ENCODE data around the gene E2F3.
"Not testable (repeated sequence)": the region's sequence is repeated elsewhere in the genome, so short reads cannot be mapped to it uniquely, and the experiment has no call there.

Gene E2F3

DNA sequence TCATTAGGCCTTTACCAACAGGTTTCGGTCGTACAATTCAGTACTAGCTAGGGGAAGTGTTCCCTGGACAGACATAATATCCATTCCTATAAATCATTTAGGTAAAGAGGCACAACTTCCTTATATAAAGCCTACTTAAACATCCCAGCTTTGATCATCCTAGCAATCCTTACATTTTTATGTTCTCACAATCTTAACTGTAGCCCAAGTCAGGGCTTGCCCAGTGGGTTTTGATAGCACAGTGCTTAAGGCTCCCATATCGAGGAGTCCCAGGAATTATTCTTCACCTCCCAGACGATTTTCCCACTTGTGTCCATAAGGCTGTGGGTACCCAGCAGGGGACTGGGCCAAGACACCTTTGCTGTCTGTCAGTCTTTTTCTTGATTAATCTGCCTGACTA lies 63.2 kb downstream of the E2F3 start:
- DNase-seq: no peak

DNA sequence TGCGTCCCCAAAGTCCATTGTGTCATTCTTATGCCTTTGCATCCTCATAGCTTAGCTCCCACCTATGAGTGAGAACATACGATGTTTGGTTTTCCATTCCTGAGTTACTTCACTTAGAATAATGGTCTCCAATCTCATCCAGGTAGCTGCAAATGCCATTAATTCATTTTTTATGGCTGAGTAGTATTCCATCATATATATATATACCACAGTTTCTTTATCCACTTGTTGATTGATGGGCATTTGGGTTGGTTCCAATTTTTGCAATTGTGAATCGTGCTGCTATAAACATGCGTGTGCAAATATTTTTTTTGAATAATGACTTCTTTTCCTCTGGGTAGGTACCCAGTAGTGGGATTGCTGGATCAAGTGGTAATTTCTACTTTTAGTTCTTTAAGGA lies 63.9 kb downstream of the E2F3 start:
- not testable (repeated sequence) for DNase-seq

DNA sequence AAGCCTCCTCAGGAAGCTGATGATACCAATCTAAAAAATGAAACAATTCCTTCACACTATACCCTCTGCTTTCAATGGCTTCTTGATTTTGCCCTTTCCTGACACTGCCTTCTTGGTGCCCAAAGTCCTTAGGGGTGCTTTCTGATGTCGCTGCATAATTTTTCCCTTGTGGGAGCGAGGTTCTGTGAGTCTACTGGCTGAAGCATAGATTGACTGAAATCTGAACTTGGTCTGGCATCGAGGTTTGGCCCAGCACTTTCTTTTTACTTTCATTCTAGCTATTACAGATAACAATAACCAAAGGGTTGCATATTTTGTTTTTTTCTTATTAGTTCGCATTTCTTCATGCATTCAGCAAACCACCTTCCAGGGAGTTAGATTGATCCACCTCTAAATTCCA lies 65.8 kb downstream of the E2F3 start:
- DNase-seq: no peak

DNA sequence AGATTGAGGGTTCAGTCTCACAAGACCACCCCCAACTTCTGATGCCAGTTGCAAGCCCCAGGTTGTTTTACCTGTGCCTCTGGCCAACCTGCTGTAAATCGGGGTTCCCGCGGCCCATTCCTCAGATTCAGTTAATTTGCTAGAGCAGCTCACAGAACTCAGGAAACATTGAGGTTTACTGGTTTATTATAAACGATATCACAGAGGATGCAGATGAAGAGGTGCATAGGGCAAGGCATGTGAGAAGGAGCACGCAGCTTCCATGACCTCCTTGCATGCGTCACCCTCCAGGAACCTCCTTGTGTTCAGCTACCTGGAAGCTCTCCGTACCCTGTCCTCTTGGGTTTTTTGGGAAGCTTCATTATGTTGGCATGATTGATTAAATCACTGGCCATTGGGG lies 66.5 kb downstream of the E2F3 start:
- DNase-seq: no peak

DNA sequence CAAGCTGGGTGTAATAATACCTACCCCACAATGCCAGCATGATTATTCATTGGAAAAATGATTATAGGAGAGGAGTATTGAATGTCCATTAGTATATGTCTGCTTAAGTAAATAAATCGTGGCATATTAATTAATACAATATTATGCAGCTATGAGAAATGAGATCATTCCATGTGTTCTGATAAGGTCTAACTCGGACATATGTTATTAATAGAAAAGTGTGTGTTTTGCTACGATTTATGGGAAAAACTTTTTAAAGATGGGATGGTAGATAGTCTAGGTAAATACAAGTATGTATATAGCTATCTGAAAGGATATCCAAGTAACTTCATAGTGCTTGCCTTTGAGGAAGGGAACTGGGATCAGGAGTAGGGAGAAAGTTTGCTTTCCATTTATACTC lies 71.1 kb downstream of the E2F3 start:
- no peak for DNase-seq

DNA sequence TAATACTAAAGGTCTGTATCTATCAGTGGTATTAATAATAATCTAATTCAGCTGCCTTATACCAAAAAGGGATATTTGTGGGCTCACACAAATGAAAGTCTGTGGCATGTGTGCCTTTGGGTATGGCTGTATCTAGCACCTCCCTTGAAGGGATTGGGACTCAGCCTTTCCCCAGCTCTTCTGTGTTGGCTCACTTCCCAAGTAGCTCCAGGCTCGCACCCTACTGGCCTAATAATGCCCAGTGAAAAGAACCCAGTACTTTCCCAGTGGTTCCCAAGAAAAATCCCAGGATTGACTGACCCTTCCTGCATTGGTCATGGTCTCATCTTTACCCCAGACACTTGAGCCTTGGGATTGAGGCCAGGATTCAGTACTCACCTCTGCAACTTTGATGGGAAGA lies 71.8 kb downstream of the E2F3 start:
- no peak for DNase-seq

DNA sequence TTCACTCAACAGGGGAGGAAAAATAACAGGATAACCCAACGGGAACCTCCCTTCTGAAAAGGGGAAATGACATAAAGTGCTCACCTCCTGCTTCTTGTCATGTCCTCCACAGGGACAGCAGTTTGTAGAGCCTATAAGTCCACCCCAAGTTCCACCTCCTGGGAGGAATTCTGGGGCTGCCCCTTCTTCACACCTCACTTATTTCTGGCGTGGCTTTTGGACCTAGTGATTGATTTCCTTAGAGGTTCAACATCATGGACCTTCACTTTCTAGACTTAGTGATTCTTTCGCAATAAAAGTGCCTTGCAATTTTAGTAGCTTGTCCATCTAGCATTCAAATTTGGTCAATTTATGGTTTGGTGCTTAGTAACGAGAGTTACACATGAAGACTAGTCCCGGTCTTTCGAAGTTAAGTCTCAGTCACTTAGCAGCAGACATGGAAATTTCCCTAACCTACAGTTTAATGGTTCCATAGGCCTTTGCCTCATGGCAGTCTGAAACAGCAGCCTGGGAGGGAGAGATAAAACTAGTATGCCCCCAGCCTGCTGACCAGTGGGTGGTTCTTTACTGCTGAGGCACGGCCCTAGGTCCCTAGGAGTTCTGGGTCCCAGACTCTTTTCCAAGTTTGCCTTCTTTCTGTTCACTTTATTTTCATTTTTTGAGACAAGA lies 73.3 kb downstream of the E2F3 start:
- DNase-seq: no peak

DNA sequence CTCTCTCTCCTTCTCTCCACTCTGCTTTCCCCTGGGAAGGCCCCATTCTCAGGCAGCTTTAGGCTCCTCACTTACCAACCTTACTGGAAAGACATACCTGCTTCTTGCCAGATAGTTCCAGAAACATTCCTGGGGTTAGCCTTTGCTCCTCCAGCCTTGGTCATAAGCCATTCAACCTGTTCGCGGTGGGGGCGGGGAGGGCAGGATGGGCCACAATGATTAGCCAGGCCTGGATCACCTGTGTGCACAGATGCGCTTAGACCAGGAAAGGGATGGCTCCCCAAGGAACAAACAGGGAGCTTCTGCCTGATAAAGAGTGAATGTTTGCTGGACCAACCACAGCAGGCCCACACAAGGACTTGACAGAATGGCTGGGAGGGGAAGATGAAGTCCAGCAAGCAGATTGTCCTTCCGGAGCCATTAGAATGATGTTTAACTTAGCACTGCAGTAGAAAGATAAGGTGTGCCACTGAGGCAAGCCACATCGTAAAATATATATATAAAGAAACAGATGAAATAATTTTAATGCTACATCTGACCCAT lies 74.9 kb downstream of the E2F3 start:
- DNase-seq: no peak

DNA sequence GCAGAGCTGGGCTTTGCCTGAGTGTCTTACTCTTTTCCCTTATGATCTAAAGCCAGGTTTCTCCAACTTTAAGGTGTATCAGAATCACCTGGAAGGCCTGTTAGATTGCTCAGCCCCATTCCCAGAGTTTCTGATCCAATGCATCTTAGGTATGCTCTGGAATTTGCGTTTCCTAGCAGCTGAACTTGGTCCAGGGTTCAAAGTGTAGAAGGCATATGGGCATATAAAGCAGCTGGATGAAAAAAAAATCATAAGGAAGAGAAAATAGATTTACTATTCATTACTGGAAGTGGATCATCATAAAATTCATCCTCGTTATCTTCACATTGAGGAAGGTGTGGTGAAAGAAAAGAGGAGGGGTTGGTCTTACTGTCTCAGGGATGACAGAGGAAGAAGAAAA lies 75.8 kb downstream of the E2F3 start:
- no peak for DNase-seq

DNA sequence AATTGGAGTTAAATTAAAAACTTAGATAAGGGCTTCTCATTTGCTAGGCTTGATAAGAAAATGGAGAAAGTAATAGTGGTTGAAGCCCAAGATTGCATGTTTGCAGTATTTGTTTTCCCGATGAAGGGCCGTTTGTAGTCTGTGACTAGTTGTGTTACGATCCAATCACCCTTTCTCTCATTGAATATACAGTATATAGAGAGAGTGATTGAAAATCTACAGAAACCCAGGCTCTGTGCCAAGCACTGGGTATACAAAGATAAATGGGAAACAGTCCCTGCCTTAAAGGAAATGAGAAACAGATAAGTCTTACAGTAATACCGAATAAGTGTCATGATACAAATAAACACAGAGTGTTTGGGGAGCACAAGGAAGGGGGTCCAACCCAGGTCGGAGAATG lies 77.4 kb downstream of the E2F3 start:
- DNase-seq: no peak

DNA sequence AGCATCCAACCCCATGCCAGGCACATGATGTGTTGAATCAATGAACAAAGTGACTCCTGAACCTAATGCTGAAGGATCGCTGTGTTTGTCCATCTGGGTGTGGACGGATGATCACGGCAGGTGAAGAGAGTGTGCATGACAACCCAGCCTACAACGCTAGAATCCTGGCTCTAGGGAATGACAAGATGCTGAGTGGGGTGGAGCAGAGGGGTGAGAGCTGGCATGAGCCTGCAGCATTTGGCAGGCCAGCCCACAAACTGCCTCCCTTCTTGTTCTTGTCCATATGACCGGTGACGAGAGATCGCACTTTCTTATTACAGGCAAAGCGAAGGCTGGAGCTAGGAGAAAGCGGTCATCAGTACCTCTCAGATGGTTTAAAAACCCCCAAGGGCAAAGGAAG lies 77.8 kb downstream of the E2F3 start:
- DNase-seq: peak in 13 of 58 donors; percentile 4 to 30 (median 14)

DNA sequence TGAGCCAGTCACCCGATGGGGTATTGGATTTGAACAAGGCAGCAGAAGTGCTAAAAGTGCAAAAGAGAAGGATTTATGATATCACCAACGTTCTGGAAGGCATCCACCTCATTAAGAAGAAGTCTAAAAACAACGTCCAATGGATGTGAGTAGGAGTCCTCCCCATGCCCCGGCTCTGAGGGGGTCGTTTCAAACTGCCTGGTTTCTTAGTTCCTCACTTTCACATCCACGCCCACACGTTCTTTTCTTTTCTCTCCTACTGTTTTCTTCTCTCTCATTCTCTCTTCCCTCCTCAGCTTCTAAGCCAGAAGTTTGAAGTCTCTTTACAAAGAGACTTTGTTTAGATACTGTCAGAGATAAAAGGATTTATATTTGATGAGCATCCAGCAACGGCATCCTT lies 79.6 kb downstream of the E2F3 start:
- DNase-seq: no peak

DNA sequence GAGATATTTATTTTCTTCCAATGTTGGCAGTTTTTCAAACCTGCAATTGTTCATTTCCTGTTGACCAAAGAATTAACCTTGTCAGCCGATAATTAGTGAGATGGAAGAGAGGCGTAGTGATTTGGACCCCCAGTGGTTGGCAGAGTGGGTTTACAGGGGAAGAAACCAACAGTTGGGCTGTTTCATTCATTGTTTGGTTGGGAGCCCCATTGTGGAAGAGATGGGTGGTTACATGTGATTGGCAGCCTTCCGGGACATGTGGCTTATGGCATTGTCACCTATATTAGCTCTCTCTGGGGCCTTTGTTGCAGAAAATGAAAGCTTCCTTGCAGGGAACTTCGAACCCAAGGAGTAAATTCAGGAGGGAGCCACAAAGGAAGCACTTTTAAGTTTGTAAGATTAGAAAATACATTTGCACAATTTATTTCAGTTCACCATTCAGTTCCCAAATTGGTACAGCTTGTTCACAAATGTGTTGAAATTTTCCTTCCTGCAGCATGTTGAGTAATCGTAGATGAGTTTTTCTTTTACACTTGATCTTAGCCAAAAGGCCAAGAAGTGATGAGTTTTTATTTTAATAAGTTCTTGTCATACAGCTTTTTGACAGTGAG lies 82.3 kb downstream of the E2F3 start:
- DNase-seq: peak in 1 of 58 donors; percentile 2

DNA sequence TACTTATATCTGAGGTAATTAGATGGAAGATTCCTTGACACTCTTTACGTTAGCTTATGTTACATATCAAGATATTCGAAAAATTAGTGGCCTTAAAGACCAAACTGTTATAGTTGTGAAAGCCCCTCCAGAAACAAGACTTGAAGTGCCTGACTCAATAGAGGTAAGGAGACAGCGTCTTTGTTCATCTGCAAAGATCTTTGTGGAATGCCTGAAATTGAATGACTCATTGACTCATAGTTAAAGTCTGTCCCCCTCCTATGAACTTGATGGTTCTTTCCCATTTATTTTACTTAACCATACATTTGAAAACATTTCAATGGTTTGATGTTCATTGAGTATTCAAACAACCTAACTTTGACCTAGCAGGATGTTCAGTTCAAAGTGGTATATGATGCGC lies 85.0 kb downstream of the E2F3 start:
- no peak for DNase-seq

DNA sequence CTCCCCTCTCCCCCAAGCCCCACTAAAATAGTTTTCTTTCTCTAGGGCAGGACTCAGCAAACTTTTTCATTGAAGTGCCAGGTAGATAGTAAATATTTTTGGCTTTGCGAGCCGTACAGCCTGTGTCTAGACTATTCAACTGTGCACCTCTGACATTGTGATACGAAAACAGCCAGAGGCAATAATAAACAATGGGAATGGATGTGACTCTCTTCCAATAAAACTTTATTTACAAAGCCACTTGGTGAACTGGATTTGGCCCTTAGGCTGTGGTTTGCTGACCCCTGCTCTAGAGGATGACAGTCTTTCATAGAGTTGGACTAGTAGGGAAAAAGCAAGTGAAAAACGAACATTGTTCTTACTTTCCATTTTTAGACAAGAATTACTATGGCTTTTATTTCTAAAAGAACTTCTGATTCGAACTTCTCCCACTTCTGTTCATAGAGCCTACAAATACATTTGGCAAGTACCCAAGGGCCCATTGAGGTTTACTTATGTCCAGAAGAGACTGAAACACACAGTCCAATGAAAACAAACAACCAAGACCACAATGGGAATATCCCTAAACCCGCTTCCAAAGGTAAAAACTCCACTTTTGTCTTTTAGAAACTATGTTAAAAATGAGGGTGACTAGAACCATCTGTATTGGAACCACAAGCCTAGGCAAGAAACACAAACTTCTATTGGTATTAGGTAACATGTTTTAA lies 86.1 kb downstream of the E2F3 start:
- no peak for DNase-seq

DNA sequence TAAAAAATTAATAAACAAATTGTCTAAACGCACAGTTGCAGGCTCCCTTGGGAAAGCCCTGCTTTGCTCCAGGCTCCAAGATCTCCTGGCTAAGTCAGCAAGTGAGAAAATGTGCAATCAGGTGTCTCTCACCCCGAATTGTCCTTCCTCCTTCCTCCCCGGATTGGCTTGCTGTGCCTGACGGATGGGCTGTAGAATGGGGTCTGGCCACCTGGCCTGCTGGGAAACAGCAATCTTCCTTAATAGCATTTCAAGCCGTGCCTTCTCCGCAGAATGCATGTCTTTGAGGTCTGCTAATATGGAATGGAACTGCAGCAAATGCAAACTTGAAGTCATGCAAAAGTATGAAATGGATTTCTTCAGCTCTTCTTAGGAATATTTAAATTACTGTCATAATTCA lies 88.9 kb downstream of the E2F3 start:
- DNase-seq: no peak

DNA sequence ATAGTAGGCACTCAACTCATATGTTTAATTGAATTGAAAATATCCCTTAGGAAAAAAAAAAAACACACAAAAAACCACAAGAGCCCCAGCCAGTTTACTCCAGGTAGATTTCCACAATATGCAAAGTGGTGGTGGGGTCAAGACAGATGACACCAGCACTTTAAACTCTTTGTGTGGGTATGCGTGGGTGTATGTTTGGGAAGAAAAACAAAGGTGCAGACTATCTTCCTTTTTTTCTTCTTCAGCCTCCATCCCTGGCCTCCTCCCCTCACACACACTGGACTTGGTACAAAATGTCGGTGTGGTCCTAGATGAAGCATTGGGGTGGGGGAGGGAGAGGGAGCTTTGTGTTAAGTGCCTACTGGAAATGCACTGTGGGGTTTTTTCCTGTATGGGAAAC lies 90.4 kb downstream of the E2F3 start:
- no peak for DNase-seq

DNA sequence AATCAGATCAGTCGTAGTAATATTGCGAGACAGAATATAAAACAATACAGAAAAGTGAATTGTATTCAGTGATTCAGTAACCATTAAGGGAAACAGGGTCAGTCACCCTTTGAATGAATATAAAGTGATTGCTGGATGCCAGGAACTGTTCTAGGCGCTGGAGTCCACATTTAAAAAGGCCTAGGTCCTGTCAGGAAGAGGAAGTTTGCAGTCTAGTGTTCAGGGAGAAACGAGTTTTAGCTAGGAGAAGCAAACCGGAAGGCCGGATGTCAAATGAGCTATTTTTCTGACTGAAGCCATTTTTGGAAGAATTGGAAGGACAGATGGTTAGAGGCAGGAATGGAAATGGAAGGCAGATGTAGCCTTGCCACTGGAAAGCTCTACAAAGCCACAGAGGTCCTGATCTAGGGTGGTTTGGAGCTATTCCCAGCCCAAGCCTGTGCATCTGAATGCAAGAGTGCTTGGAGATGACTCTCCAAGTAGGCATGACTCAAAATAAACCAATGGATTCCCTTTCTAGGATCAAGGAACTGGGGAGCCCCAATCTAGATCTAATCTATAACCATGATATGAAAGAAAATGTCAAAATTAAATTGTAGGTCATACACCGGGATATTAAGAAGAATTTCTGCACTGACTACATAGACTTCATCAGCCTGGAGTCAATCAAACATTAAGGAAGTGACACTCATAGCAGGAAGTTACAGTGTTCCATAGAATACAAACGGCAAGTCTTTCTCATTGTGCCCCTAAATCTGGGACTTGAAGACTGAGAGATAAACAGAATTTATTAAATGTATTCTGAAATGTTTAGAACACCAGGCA lies 95.7 kb downstream of the E2F3 start:
- no peak for DNase-seq

DNA sequence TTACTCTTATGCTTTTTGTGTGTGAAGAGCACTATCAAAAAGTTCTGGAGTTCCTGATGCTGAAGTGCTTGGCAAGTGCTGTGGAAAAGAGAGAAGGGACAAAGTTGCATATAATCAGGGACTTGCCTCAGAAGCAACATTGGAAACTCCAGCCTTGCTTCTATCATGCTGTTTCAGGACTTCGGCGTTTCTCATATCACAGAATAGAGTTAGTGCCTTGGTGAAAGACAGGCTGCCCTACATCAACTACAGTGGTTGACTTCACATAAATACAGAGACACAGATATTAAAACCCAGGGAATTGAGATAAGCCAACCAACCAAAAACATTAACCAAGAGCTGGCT lies 96.3 kb downstream of the E2F3 start:
- DNase-seq: no peak

DNA sequence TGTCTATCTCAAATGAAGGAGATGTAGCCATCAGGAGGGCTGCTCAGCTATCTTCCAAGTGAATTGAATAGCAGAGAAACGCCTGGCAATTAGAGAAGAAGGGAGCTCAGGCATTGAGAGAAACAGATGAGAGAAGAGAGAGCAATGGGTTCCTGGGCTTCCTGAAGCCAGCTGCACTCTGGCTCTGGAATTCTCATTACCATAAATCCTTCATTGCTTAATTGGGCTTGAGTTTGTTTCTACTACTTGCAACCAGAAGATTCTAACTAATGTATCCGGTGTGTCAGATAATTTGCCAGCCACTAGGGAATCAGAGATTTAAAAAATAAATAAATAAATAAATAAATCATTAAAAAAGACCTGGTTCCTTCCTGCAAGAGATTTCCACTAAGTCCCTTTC lies 107.5 kb downstream of the E2F3 start:
- no peak for DNase-seq

DNA sequence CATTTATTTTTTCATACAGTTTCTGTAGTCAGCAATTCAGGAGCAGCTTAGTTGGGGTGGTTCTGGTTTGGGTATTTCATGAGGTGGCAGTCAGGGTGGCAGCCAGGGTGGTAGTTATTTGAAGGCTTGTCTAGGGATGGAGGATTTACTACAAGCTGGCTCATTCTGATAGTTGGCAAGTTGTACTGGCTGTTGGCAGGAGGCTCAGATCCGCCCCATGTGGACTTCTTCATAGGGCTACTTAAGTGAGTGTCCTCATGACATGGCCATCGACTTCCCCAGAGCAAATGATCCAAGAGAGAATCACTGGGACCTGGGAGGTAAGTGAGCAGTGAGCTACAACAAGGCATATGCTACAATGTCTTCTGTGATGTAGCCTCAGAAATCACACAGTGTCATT lies 110.2 kb downstream of the E2F3 start:
- DNase-seq: no peak

DNA sequence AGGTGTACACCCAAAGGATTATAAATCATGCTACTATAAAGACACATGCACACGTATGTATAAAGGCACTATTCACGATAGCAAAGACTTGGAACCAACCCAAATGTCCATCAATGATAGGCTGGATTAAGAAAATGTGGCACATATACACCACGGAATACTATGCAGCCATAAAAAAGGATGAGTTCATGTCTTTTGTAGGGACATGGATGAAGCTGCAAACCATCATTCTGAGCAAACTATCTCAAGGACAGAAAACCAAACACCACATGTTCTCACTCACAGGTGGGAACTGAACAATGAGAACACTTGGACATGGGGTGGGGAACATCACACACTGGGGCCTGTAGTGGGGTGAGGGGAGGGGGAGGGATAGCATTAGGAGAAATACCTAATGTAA lies 123.5 kb downstream of the E2F3 start:
- DNase-seq: not testable (repeated sequence)

Data from anterior cingulate cortex (tissue), 58 donors.